ENCODE data around the gene MYH6. TPM values are rescaled to one million over a fixed set of nuclear protein-coding genes. Genes with fewer than 3 reads are reported as not detected.

MYH6 gene
- total RNA-seq, 1 experiment from 2014 or later = 0.09 TPM

DNA sequence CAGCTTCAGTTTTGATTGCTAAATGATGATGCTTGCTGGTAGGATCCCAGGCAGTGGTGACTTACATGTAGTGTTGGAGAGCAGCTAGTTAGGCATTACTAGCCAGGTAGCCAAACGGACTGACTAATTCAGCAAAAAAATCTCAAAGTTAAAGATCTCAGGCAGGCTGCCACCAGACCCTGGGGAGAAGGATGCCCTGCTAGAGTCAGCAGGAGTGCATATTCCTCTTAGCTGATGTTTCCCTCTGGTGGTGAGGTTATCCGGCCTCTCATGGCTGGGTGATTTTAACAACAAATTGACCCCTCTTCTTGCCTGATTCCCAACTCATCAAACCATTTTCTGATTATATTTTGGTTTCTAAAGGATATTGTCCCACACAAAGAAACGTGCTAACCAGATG, 45.9 kb downstream of the MYH6 start:
- ChIA-PET POLR2A (interaction anchor here (0.7 to 1.6 kb wide), 2 partner anchors 41 to 589 kb away, joined by 4 read pairs; partner anchors contain the start of gene PABPN1), CTCF (interaction anchor here (0.6 to 9.1 kb wide), 11 partner anchors 10 to 473 kb away, joined by 3 to 95 read pairs (median 13); partner anchors contain the start of genes BCL2L2, CMTM5, PABPN1 and SLC22A17)
- no peak overlapping the region for H3K4me3 Mint-ChIP-seq
- peaks cover 11% of the 10 kb centered on the region for H3K36me3 Mint-ChIP-seq
- H3K9me3 Mint-ChIP-seq = no peaks in the 10 kb centered on the region
- DNase-seq (ENCODE audit: low spot score) = no peak
- peaks cover 28% of the 10 kb centered on the region for H3K4me1 Mint-ChIP-seq
- no peak overlapping the region for H3K27ac Mint-ChIP-seq
- no peak for ATAC-seq
- peaks cover 12% of the 10 kb centered on the region for H3K27me3 Mint-ChIP-seq (ENCODE audit: low read depth)
- TF ChIP-seq ZNF396 (CRISPR knock-in tag; IDR thresholded peaks at IDR 0.05; ENCODE audit: borderline replicate concordance) (no peak), ZNF512 (CRISPR knock-in tag; IDR thresholded peaks at IDR 0.05; ENCODE audit: borderline replicate concordance) (no peak), AR (CRISPR knock-in tag; IDR thresholded peaks at IDR 0.05) (no peak), NFE2L1 (CRISPR knock-in tag; IDR thresholded peaks at IDR 0.05) (no peak), PREB (CRISPR knock-in tag; IDR thresholded peaks at IDR 0.05; ENCODE audit: borderline replicate concordance) (no peak), ESRRA (CRISPR knock-in tag; IDR thresholded peaks at IDR 0.05; ENCODE audit: borderline replicate concordance) (no peak), MXD4 (CRISPR knock-in tag; IDR thresholded peaks at IDR 0.05; ENCODE audit: borderline replicate concordance) (no peak), FOXJ3 (CRISPR knock-in tag; IDR thresholded peaks at IDR 0.05; ENCODE audit: borderline replicate concordance) (no peak), SMAD3 (CRISPR knock-in tag; IDR thresholded peaks at IDR 0.05; ENCODE audit: borderline replicate concordance) (no peak), NFYB (CRISPR knock-in tag; conservative IDR thresholded peaks at IDR 0.05; ENCODE audit: low read depth) (no peak)
- TF ChIP-seq, protein P1, sequence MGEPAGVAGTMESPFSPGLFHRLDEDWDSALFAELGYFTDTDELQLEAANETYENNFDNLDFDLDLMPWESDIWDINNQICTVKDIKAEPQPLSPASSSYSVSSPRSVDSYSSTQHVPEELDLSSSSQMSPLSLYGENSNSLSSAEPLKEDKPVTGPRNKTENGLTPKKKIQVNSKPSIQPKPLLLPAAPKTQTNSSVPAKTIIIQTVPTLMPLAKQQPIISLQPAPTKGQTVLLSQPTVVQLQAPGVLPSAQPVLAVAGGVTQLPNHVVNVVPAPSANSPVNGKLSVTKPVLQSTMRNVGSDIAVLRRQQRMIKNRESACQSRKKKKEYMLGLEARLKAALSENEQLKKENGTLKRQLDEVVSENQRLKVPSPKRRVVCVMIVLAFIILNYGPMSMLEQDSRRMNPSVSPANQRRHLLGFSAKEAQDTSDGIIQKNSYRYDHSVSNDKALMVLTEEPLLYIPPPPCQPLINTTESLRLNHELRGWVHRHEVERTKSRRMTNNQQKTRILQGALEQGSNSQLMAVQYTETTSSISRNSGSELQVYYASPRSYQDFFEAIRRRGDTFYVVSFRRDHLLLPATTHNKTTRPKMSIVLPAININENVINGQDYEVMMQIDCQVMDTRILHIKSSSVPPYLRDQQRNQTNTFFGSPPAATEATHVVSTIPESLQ (CRISPR knock-in tag; IDR thresholded peaks at IDR 0.05) = no peak

GRCh38 chr14:23361763-23362162, 46.3 kb downstream of the MYH6 start:
- ChIA-PET POLR2A (interaction anchor here (1.6 kb wide), 1 partner anchor 41 kb away, joined by 4 read pairs; the partner anchor contains the start of gene PABPN1), CTCF (interaction anchor here (0.8 to 9.1 kb wide), 11 partner anchors 10 to 241 kb away, joined by 3 to 95 read pairs (median 13); partner anchors contain the start of genes BCL2L2, CMTM5, PABPN1 and SLC22A17)
- H3K27me3 Mint-ChIP-seq (ENCODE audit: low read depth) = peaks cover 8% of the 10 kb centered on the region
- no peak overlapping the region for H3K27ac Mint-ChIP-seq
- DNase-seq (ENCODE audit: low spot score) = no peak
- H3K36me3 Mint-ChIP-seq = peaks cover 11% of the 10 kb centered on the region
- H3K4me3 Mint-ChIP-seq = no peak overlapping the region
- no peak for ATAC-seq
- TF ChIP-seq, protein P1 (CRISPR knock-in tag; IDR thresholded peaks at IDR 0.05) = no peak
- TF ChIP-seq TEAD4 (CRISPR knock-in tag; IDR thresholded peaks at IDR 0.05) (no peak), CDX4 (CRISPR knock-in tag; IDR thresholded peaks at IDR 0.05; ENCODE audit: borderline replicate concordance) (no peak)
- TF ChIP-seq, protein P2, sequence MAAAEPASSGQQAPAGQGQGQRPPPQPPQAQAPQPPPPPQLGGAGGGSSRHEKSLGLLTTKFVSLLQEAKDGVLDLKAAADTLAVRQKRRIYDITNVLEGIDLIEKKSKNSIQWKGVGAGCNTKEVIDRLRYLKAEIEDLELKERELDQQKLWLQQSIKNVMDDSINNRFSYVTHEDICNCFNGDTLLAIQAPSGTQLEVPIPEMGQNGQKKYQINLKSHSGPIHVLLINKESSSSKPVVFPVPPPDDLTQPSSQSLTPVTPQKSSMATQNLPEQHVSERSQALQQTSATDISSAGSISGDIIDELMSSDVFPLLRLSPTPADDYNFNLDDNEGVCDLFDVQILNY (CRISPR knock-in tag; IDR thresholded peaks at IDR 0.05) = no peak
- H3K4me1 Mint-ChIP-seq = peaks cover 24% of the 10 kb centered on the region
- H3K9me3 Mint-ChIP-seq = no peaks in the 10 kb centered on the region
